Nephron (organoid): ENCODE results near the gene FAM13A.

Source experiments
- H3K27ac Mint-ChIP-seq, 3 experiments: 2 replicates each; pipeline ENCODE4 v1.8.0; 2020; ENCODE audit warnings: mixed read lengths in 3 of 3, mild to moderate bottlenecking in 2 of 3, moderate library complexity in 1 of 3
- H3K27me3 Mint-ChIP-seq: 2 replicates; pipeline ENCODE4 v1.8.0; 2021; ENCODE audit warnings: low read depth, mild to moderate bottlenecking, moderate library complexity, mixed read lengths
- H3K36me3 Mint-ChIP-seq: 2 replicates; pipeline ENCODE4 v1.8.0; 2020; ENCODE audit warnings: low read depth, mixed read lengths
- H3K4me1 Mint-ChIP-seq: 2 replicates; pipeline ENCODE4 v1.8.0; 2020; ENCODE audit warnings: mixed read lengths
- H3K4me3 Mint-ChIP-seq, 3 experiments: 2 replicates each; pipeline ENCODE4 v1.8.0; 2020; ENCODE audit warnings: mild to moderate bottlenecking in 3 of 3, mixed read lengths in 3 of 3, moderate library complexity in 2 of 3
- H3K9me3 Mint-ChIP-seq: 2 replicates; pipeline ENCODE4 v1.8.0; 2020; ENCODE audit warnings: mixed read lengths
- CTCF ChIP-seq, 3 experiments: fragments of 200-600 bp; sonication (generic); IDR thresholded peaks; one replicate each; pipeline ENCODE4 v1.5.0; 2021; ENCODE audit warnings: antibody characterized with exemption in 3 of 3; ENCODE audit not compliant: unreplicated experiment in 3 of 3

The FAM13A gene

GRCh38 chr4:88969271-88969670 is 87.7 kb downstream of the FAM13A start:
- peaks cover 10% of the 10 kb centered on the region for H3K36me3 Mint-ChIP-seq
- no peaks in the 10 kb centered on the region for H3K4me1 Mint-ChIP-seq
- no peak overlapping the region for H3K4me3 Mint-ChIP-seq
- TF ChIP-seq CTCF (IDR thresholded peaks at IDR 0.05; ENCODE audit: unreplicated experiment in 3 of 3): no peak
- no peaks in the 10 kb centered on the region for H3K27me3 Mint-ChIP-seq
- H3K9me3 Mint-ChIP-seq: peaks cover 9% of the 10 kb centered on the region
- no peak overlapping the region for H3K27ac Mint-ChIP-seq

GRCh38 chr4:88967883-88968331 is 89.1 kb downstream of the FAM13A start:
- H3K4me1 Mint-ChIP-seq: no peaks in the 10 kb centered on the region
- no peak overlapping the region for H3K27ac Mint-ChIP-seq
- no peak for TF ChIP-seq CTCF (IDR thresholded peaks at IDR 0.05; ENCODE audit: unreplicated experiment in 3 of 3)
- H3K36me3 Mint-ChIP-seq: peaks cover 2% of the 10 kb centered on the region
- no peak overlapping the region for H3K4me3 Mint-ChIP-seq
- H3K9me3 Mint-ChIP-seq: peaks cover 1% of the 10 kb centered on the region
- no peaks in the 10 kb centered on the region for H3K27me3 Mint-ChIP-seq

- TF ChIP-seq CTCF (IDR thresholded peaks at IDR 0.05; ENCODE audit: unreplicated experiment in 3 of 3): no peak
- Mint-ChIP-seq H3K9me3 (no peaks in the 10 kb centered on the region), H3K36me3 (peaks cover 4% of the 10 kb centered on the region), H3K4me1 (no peaks in the 10 kb centered on the region), H3K27ac (no peak overlapping the region), H3K27me3 (no peaks in the 10 kb centered on the region), H3K4me3 (no peak overlapping the region)
These were observed 91.9 kb downstream of the FAM13A start for GRCh38 chr4:88965053-88965452.

GRCh38 chr4:88964450-88964849 is 92.5 kb downstream of the FAM13A start:
- Mint-ChIP-seq H3K4me1 (no peaks in the 10 kb centered on the region), H3K4me3 (no peak overlapping the region), H3K9me3 (no peaks in the 10 kb centered on the region), H3K27me3 (no peaks in the 10 kb centered on the region), H3K27ac (no peak overlapping the region), H3K36me3 (peaks cover 8% of the 10 kb centered on the region)
- TF ChIP-seq CTCF (IDR thresholded peaks at IDR 0.05; ENCODE audit: unreplicated experiment in 3 of 3): no peak

- no peaks in the 10 kb centered on the region for H3K27me3 Mint-ChIP-seq
- no peak overlapping the region for H3K4me3 Mint-ChIP-seq
- no peak overlapping the region for H3K27ac Mint-ChIP-seq
- H3K9me3 Mint-ChIP-seq: peaks cover 2% of the 10 kb centered on the region
- no peaks in the 10 kb centered on the region for H3K4me1 Mint-ChIP-seq
- H3K36me3 Mint-ChIP-seq: peaks cover 14% of the 10 kb centered on the region
- no peak for TF ChIP-seq CTCF (IDR thresholded peaks at IDR 0.05; ENCODE audit: unreplicated experiment in 3 of 3)
These were observed 93.2 kb downstream of the FAM13A start for GRCh38 chr4:88963817-88964216.

- Mint-ChIP-seq H3K36me3 (peaks cover 22% of the 10 kb centered on the region), H3K27me3 (no peaks in the 10 kb centered on the region), H3K4me1 (no peaks in the 10 kb centered on the region), H3K9me3 (peaks cover 7% of the 10 kb centered on the region), H3K27ac (no peak overlapping the region), H3K4me3 (no peak overlapping the region)
- TF ChIP-seq CTCF (IDR thresholded peaks at IDR 0.05; ENCODE audit: unreplicated experiment in 3 of 3): no peak
These were observed 94.6 kb downstream of the FAM13A start for GRCh38 chr4:88962396-88962795.
